WTC11 (cell line): ENCODE data around the gene SEC16B. TPM values are rescaled to one million over a fixed set of nuclear protein-coding genes. Genes with fewer than 3 reads are reported as not detected.
A peak's percentile ranks its signal among the peaks of the same experiment; 100 is the strongest.

Experiments used
- ATAC-seq: fragments of 200-7000 bp; cut with Tn5 transposase; 2 replicates; pipeline ENCODE4 v1.10.0; 2021; ENCODE audit warnings: mild to moderate bottlenecking, moderate library complexity
- CTCF ChIA-PET: fragments of 300-600 bp; sonication (Branson Sonifier 250); formaldehyde crosslinking; loops from one replicate; lab custom pipeline; 2021; ENCODE audit warnings: antibody characterized with exemption; lab: Charles Lee
- POLR2A ChIA-PET: fragments of 350-600 bp; sonication (Branson Sonifier 250); formaldehyde crosslinking; loops from one replicate; lab custom pipeline; 2021; ENCODE audit warnings: antibody characterized with exemption; lab: Charles Lee
- DNase-seq: peaks from one replicate; pipeline ENCODE4 v3.0.0; 2021; ENCODE audit warnings: low spot score
- H3K27ac Mint-ChIP-seq: 2 replicates; pipeline ENCODE4 v1.8.0; 2021; ENCODE audit warnings: mixed read lengths
- H3K27me3 Mint-ChIP-seq: 2 replicates; pipeline ENCODE4 v1.8.0; 2021; ENCODE audit warnings: low read depth, mild to moderate bottlenecking, moderate library complexity, mixed read lengths
- H3K36me3 Mint-ChIP-seq: 2 replicates; pipeline ENCODE4 v1.8.0; 2021; ENCODE audit warnings: mixed read lengths
- H3K4me1 Mint-ChIP-seq: 2 replicates; pipeline ENCODE4 v1.8.0; 2022; ENCODE audit warnings: mixed read lengths
- H3K4me3 Mint-ChIP-seq: 2 replicates; pipeline ENCODE4 v1.8.0; 2021; ENCODE audit warnings: mild to moderate bottlenecking, moderate library complexity, mixed read lengths
- H3K9me3 Mint-ChIP-seq: 2 replicates; pipeline ENCODE4 v1.8.0; 2021; ENCODE audit warnings: mixed read lengths
- ARID4B ChIP-seq: sonication (generic); formaldehyde crosslinking; IDR thresholded peaks from 2 replicates; pipeline ENCODE4 v1.8.0; 2023; ENCODE audit warnings: missing genetic modification reagents, mild to moderate bottlenecking, borderline replicate concordance
- CDX4 ChIP-seq: fragments of 250-450 bp; sonication (Bioruptor Pico); IDR thresholded peaks from 2 replicates; pipeline ENCODE4 v1.9.0; 2021; ENCODE audit warnings: moderate library complexity, mild to moderate bottlenecking, inconsistent platforms, borderline replicate concordance
- CREB1 ChIP-seq: sonication (generic); formaldehyde crosslinking; IDR thresholded peaks from 2 replicates; pipeline ENCODE4 v1.8.0; 2023; ENCODE audit warnings: mild to moderate bottlenecking, missing genetic modification reagents
- CTCF ChIP-seq: fragments of 200-600 bp; IDR thresholded peaks from 2 replicates; pipeline ENCODE4 v1.8.0; 2022; ENCODE audit warnings: antibody characterized with exemption
- E2F5 ChIP-seq: sonication (generic); formaldehyde crosslinking; IDR thresholded peaks from 2 replicates; pipeline ENCODE4 v1.8.1; 2022; ENCODE audit warnings: mild to moderate bottlenecking, moderate library complexity, missing genetic modification reagents
- FOXP1 ChIP-seq: sonication (generic); formaldehyde crosslinking; IDR thresholded peaks from 2 replicates; pipeline ENCODE4 v1.8.0; 2022; ENCODE audit warnings: missing genetic modification reagents, mild to moderate bottlenecking, moderate library complexity, borderline replicate concordance
- IRF1 ChIP-seq: sonication (generic); formaldehyde crosslinking; IDR thresholded peaks from 2 replicates; pipeline ENCODE4 v1.8.0; 2023; ENCODE audit warnings: missing genetic modification reagents
- MLX ChIP-seq: sonication (generic); formaldehyde crosslinking; IDR thresholded peaks from 2 replicates; pipeline ENCODE4 v1.8.1; 2023; ENCODE audit warnings: mild to moderate bottlenecking, missing genetic modification reagents, moderate library complexity
- NR3C1 ChIP-seq: sonication (generic); formaldehyde crosslinking; conservative IDR thresholded peaks from 2 replicates; pipeline ENCODE4 v1.8.1; 2023; ENCODE audit warnings: low read depth, mild to moderate bottlenecking, missing genetic modification reagents
- TCF7 ChIP-seq: sonication (generic); formaldehyde crosslinking; IDR thresholded peaks from 2 replicates; pipeline ENCODE4 v1.8.0; 2022; ENCODE audit warnings: mild to moderate bottlenecking, low read depth, missing genetic modification reagents, moderate library complexity
- TEAD1 ChIP-seq: sonication (generic); formaldehyde crosslinking; IDR thresholded peaks from 2 replicates; pipeline ENCODE4 v1.8.0; 2022; ENCODE audit warnings: mild to moderate bottlenecking, missing genetic modification reagents
- ZNF219 ChIP-seq: sonication (generic); formaldehyde crosslinking; IDR thresholded peaks from 2 replicates; pipeline ENCODE4 v1.8.0; 2023; ENCODE audit warnings: missing genetic modification reagents, mild to moderate bottlenecking, borderline replicate concordance
- ZNF532 ChIP-seq: fragments of 250-450 bp; sonication (Bioruptor Pico); IDR thresholded peaks from 2 replicates; pipeline ENCODE4 v1.9.0; 2021; ENCODE audit warnings: mild to moderate bottlenecking, borderline replicate concordance
- total RNA-seq: library from RNA; stranded (reverse); gene quantifications from 3 replicates; pipeline ENCODE4 v1.2.3, GENCODE V29; 2021

SEC16B gene
- total RNA-seq, 1 experiment from 2014 or later: 0.90 TPM

GRCh38 chr1:177948336-177948972 lies 21.4 kb downstream of the SEC16B start:
- POLR2A ChIA-PET: interaction anchor here (0.6 kb wide), 1 partner anchor 98 kb away, joined by 3 read pairs; no protein-coding TSS in a partner anchor
- Mint-ChIP-seq H3K9me3 (no peaks in the 10 kb centered on the region), H3K4me1 (peaks cover 30% of the 10 kb centered on the region), H3K36me3 (no peaks in the 10 kb centered on the region), H3K4me3 (no peak overlapping the region), H3K27ac (no peak overlapping the region), H3K27me3 (no peaks in the 10 kb centered on the region)
- CTCF ChIA-PET: interaction anchor here (0.8 to 1.9 kb wide), 19 partner anchors 9 to 1051 kb away, joined by 3 to 8 read pairs (median 4); no protein-coding TSS in a partner anchor
- DNase-seq (peak; percentile 58), ATAC-seq (peak; percentile 70)
- TF ChIP-seq ZNF219 (CRISPR knock-in tag): no peak
- peak; percentile 77 for TF ChIP-seq CTCF

- no peaks in the 10 kb centered on the region for H3K27me3 Mint-ChIP-seq
- ChIA-PET POLR2A (interaction anchor here (0.5 kb wide), 1 partner anchor 731 kb away, joined by 3 read pairs; no protein-coding TSS in a partner anchor), CTCF (interaction anchor here (0.8 to 1.9 kb wide), 21 partner anchors 8 to 1050 kb away, joined by 3 to 8 read pairs (median 4); partner anchors contain the start of gene RASAL2)
- no peaks in the 10 kb centered on the region for H3K9me3 Mint-ChIP-seq
- H3K4me1 Mint-ChIP-seq: peaks cover 30% of the 10 kb centered on the region
- ATAC-seq (no peak), DNase-seq (no peak)
- H3K27ac Mint-ChIP-seq: no peak overlapping the region
- no peaks in the 10 kb centered on the region for H3K36me3 Mint-ChIP-seq
- no peak overlapping the region for H3K4me3 Mint-ChIP-seq
- TF ChIP-seq FOXP1 (CRISPR knock-in tag) (no peak), ARID4B (CRISPR knock-in tag) (no peak), IRF1 (CRISPR knock-in tag) (no peak), CREB1 (CRISPR knock-in tag) (no peak), CTCF (no peak), CDX4 (CRISPR knock-in tag) (no peak), MLX (CRISPR knock-in tag) (no peak), TCF7 (CRISPR knock-in tag) (no peak), TEAD1 (CRISPR knock-in tag) (no peak), NR3C1 (CRISPR knock-in tag) (no peak), E2F5 (CRISPR knock-in tag) (no peak), ZNF532 (no peak)
These were observed 22.2 kb downstream of the SEC16B start for GRCh38 chr1:177947623-177948022.
